ENCODE data around the gene LRSAM1.

GRCh38 chr9:127474592-127474991, 23.3 kb downstream of the LRSAM1 start:
- TF ChIP-seq, protein P1, sequence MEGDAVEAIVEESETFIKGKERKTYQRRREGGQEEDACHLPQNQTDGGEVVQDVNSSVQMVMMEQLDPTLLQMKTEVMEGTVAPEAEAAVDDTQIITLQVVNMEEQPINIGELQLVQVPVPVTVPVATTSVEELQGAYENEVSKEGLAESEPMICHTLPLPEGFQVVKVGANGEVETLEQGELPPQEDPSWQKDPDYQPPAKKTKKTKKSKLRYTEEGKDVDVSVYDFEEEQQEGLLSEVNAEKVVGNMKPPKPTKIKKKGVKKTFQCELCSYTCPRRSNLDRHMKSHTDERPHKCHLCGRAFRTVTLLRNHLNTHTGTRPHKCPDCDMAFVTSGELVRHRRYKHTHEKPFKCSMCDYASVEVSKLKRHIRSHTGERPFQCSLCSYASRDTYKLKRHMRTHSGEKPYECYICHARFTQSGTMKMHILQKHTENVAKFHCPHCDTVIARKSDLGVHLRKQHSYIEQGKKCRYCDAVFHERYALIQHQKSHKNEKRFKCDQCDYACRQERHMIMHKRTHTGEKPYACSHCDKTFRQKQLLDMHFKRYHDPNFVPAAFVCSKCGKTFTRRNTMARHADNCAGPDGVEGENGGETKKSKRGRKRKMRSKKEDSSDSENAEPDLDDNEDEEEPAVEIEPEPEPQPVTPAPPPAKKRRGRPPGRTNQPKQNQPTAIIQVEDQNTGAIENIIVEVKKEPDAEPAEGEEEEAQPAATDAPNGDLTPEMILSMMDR (conservative IDR thresholded peaks at IDR 0.05 in 1 of 2, IDR thresholded peaks at IDR 0.05 in 1 of 2; ENCODE audit: extremely low read depth in 1 of 2, insufficient read depth in 1 of 2, low read depth in 1 of 2, low read length in 2 of 2): no peak
- TF ChIP-seq EZH2 (IDR thresholded peaks at IDR 0.05; ENCODE audit: borderline replicate concordance, low read length): no peak

Data from mammary epithelial cell (primary cell).